Activated T-cell treated with anti-CD3 and anti-CD28 coated beads for 4 hours (primary cell): ENCODE measurements around the gene BCL11A.

Experiments used
- DNase-seq: peaks from one replicate; pipeline ENCODE4 v3.0.0-alpha.2; 2020

The BCL11A gene

DNA sequence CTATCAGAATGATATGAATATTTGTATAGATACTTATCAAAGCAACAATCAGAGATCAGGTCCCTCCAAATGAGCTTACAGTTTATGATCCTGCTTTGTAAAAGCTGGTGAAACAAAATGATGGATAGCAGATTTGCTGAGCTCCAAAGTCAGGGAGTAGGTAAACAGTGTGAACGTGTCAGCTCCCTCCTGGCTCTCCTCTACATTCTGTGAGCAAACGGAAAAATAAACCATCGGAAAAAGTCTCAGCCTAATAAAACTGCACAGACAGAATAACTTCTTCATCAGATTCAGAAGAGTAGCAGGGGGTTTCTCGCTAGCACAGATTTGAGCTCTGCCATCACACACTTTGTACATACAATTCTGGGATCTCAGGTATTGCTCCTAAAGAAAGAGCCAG is 51.3 kb downstream of the BCL11A start:
- DNase-seq = no peak

DNA sequence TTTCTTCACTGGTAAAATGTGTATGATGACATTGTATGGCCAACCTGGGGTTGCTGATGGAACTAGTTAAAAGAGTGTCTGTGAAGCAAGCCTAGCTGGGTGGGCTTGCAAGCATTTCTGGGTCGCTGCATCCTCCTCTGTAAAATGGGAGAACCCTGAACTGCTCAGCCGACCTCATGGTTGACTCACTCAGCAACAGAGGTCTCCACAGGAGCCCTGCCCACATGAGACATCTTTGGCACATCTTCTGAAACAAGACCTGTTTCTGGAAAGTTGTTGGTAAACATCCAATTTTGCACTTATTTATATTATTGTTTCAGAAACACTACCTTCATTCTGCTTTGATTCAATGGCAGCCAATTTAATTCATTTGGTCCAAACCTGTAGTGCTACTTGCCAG is 52.6 kb downstream of the BCL11A start:
- no peak for DNase-seq

DNA sequence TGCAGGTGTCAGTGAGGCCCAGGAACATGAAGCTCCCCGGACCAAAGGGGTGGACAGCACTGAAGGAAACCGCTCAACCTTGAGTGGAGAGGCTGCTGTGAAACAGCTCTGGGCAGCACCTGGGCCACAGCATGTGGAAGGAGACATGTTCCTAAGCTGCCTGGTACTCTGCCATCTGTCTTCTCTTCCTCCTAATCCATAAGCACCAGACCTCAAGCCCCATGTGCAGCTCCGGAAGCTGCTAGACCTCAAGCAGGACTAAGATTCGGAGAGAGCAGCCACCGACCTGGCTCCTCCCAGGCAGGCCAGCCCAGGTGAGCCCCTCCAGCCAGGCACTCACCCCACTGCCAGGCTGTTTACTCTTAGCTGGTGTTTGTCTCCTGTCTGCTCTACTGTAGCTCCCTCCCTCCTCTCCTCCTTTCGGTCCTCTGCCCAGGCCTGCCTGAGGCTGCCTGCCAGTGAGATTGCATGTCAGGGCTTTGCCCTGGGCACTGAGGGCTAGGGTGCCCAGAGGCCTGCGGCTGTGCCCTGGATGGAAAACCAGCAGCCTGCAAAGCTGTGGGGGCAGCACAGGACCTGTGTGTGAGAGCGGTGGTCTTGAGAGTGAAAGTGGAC is 53.7 kb downstream of the BCL11A start:
- DNase-seq = no peak

DNA sequence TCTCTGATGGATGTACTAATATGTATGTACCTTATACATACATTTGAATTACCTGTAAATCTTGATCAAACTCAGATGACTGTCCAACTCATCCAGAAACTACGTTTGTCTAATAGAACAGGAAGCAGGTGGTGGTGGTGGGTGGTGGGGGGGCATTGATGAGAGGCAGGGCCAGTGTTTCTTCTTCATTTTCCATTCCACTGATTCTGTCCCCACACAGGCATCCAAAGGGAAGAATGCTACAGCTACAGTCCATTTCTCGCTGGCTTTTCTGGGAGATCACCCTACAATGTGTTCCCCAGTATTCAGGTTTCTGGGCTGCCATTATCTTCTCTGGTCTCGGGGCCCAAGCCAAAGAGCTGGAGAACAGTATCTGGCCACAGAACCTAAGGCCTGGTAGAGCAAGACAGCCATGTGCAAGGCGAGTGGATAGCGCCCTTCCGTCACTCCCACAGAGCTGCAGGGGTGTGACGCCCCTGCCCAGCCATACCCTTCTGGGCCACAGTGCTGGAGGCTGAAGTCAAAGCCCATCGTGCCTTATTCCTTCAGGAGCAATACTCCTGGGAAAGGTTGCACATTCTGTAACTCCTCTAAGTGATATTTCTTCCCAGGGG is 54.5 kb downstream of the BCL11A start:
- no peak for DNase-seq

DNA sequence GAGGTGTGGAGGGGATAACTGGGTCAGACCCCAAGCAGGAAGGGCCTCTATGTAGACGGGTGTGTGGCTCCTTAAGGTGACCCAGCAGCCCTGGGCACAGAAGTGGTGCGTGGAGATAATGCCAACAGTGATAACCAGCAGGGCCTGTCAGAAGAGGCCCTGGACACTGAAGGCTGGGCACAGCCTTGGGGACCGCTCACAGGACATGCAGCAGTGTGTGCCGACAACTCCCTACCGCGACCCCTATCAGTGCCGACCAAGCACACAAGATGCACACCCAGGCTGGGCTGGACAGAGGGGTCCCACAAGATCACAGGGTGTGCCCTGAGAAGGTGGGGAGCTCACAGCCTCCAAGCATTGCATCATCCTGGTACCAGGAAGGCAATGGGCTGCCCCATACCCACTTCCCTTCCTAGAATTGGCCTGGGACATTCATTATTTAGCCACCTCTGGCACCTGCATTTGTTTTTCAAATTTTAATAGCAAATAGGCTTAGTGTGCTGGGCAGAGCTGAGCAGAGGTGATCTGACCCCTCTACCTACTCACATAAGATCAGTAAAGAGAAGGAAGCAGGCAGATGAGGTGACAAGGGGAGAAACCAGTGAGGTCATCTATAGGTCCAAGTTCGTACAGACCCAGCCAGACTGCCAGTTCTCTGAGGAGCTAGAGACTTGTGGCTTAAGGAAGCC is 55.2 kb downstream of the BCL11A start:
- DNase-seq = no peak

DNA sequence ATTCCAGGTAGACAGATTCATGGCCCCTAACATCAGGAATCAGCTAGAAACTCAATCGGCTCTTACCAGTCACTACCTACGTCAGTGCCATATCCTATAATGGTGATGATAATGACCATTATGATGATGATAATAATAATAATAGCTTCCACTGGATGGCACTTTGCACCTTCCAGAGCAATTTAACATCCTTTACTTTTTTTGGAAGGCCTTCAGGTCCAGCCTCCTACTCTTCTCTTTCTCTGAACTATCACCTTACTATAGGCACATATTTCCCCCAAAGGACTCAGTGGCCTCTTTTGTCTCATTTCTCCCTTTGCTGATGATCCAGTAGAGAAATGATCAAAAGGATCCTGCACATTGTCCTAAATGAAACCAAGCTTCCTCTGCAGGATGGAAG is 56.0 kb downstream of the BCL11A start:
- DNase-seq = no peak

DNA sequence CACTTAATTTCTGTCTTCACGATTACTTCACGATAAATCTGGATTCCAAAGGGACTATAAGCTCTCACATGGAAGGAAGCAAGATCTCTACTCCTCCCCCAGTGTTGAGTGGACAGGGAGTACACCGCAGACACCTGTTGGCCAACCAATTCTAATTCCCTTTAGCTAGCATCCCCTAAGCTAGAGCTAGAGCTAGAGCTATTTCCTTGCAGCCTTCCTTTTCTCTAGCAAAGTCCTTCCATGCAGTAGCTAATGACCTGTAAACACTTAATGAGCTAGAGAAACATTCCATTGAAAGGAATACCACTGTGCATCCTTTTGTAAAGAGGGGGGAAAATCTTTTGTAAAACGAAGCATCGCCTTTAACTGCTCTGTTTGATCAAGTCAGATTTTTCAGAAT is 56.5 kb downstream of the BCL11A start:
- DNase-seq = no peak

DNA sequence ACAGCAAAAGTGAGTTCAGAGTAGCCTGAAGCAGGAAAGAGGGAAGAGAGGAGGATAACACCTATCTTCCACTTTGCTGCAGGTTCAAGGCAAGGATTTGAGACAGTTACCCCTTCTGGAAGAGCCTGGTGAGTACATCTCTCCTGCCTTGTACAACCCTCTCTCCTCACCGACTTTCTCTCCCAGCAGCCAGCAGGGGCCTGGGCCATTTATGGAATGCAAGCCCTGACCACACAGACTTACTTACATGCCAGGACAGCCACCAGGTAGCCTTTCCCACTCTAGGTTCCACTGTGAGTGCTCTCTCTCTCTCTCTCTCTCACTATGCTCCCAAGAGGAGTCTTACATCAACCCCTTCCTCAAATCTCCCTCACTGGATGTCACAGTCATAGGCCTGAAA is 57.0 kb downstream of the BCL11A start:
- no peak for DNase-seq

DNA sequence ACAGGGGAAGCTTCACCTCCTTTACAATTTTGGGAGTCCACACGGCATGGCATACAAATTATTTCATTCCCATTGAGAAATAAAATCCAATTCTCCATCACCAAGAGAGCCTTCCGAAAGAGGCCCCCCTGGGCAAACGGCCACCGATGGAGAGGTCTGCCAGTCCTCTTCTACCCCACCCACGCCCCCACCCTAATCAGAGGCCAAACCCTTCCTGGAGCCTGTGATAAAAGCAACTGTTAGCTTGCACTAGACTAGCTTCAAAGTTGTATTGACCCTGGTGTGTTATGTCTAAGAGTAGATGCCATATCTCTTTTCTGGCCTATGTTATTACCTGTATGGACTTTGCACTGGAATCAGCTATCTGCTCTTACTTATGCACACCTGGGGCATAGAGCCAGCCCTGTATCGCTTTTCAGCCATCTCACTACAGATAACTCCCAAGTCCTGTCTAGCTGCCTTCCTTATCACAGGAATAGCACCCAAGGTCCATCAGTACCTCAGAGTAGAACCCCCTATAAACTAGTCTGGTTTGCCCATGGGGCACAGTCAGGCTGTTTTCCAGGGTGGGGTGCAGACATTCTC is 58.3 kb downstream of the BCL11A start:
- no peak for DNase-seq

DNA sequence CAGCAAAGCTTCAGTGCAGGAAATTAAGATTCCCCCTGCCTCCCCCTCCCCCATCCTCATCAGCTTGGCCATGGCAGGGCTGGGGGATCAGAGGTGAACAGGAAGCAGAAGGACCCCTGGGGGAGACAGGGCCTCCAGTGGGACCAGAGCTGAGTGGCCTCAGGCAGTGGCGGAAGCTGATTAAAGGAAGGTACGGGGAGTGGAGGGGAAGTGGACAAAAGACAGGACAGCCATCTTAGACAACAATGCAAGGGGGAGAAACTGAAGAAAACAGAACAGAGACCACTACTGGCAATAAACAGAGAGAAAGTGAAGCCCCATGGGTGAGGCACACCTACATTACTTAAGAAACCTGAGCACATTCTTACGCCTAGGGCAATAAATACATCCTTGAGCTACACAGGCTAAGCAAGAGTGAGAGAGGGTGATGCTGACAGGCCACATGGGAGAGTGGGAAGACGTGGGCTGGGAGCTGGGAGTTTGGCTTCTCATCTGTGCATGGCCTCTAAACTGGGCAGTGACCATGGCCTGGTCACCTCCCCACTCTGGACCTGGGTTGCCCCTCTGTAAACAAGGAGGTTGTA is 59.6 kb downstream of the BCL11A start:
- no peak for DNase-seq

DNA sequence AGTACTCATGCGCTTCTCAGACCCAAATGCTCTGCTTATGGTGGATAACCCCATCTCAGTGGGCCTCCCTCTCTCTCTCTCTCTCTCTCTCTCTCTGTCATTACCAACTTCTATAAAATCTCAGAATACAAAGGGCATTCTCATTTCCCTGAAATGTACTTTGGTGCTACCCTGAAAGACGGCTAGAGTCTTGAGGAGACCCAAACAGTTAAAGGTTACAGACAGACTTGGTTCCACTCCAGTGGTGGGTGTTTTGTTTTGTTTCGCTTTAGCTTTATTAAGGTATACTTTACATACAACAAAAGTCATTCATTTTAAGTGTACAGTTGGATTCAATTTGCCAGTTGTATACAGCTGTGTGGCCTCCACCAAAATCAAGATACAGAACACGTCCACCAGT is 60.9 kb downstream of the BCL11A start:
- DNase-seq = no peak

DNA sequence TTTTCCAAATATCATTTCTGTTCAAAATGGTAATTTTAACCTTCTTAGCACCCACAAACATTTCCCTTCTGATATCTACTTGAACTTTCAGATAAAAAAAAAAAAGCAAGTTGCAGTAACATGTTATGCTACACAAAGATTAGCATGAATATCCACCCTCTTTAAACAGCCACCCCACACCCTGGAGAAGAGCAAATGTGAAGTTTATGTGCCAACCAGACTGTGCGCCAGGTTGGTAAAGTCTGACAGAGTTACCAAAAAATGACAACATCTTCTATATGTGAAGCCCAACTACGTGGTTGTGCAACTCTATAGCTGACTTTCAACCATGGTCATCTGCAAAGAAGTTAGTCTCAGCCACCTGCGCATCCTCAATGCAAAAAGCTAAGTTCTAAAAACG is 62.6 kb downstream of the BCL11A start:
- no peak for DNase-seq

DNA sequence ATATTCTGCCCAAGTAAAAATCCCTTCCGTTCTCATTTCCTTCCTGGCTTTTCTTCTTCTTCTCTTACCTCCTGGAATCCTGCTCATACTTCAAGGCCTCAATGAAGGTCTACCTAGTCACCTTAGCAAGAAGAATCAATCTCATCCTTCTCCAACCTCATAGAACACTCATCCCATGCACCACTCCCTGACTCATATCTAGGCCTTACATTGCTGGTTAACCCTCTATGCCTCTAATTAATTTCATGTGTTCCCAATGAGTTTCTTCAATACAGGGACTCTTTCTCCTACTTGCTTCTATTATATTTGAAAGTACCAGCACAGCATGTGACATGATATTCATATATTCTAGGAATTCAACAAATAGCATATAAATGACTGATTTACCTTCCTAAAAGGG is 63.0 kb downstream of the BCL11A start:
- no peak for DNase-seq

DNA sequence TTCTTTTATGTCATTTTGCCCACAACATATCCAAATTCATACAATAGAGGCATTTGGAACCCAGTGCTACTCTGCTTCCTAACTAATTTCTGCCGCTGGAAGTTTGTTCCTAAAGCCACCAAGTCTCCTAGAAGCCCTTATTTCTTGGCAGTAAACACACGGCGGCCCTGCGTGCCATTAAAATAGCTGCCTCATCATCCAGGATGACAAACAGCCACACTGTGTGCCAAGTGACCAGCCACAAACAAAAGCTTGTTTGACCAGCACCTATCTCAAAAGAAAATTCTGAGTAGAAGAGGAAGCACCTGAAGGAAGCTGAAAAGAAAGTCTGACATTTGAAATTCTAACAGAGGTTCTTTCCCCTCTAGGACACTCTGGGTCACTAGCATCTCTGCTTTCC is 64.2 kb downstream of the BCL11A start:
- no peak for DNase-seq

DNA sequence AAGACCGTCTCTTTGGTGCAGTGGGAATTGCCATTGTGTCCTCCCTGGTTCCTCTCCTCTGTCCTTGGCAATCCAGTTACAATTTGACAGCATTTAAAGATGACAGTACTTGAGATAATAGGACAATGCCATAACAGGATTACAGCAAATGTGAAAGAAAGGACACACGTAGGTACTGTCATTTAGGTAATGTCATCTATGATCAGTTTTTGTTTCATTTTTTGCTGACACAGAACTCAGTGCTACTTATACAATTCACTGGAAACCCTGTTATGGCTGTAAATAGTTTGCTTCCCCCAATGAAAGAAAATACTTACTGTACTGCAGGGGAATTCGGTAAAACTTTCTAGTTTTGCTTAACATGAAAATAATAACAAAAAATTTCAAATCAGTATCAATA is 65.2 kb downstream of the BCL11A start:
- DNase-seq = no peak

DNA sequence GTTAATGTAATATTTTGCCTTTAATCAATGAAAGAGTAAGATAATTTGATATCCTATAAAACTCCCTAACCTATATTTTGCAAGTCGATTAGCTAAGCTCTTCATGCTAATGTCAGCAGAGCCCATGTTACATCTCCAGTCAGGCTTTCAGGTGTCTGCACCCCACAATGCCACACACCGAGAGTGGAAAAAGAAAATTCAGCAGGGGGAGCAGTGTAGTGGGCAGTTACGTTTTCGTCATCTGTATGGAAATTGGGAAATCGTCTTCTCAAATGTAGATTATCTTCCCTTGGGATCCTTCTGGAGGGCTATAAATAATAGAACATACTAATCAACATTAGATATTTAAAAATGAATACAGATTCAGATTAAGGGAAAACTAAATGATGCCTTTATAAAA is 66.3 kb downstream of the BCL11A start:
- no peak for DNase-seq

DNA sequence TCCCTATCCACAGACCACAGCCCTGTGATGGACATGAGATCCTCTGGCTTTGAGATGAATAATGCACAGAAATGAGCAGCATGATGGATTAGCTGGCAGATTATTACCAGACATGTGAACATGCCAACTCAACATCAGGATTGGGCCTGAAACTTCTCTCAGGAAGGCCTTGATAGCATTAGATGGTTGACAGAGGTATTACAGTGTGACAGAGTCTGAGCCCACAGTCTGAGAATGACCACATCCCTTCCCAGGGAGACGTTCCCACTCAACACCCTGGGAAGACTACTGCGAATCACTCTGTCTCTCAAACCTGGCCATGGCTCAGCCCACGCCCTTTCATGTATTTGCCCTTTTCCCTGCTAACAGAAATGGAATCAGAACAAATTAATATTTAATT is 66.9 kb downstream of the BCL11A start:
- DNase-seq = no peak

DNA sequence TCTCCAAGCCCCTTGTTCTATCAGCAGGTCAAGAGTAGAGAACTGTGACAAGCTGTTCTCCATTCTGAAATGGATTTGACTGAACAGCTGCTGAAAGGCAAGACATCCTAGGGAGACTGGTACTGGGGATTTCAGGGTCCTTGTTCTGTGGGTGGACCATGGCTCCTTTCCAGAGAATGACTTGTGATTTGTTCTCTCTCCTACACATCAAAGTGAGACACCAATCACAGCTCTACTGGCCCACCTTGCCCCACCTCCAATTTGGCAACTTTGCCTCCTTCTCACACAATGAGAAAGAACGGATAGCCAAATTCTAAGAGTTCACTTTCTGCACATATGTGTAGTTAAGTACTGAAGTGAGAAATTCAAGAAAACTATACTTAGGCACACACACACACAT is 67.4 kb downstream of the BCL11A start:
- DNase-seq = no peak

DNA sequence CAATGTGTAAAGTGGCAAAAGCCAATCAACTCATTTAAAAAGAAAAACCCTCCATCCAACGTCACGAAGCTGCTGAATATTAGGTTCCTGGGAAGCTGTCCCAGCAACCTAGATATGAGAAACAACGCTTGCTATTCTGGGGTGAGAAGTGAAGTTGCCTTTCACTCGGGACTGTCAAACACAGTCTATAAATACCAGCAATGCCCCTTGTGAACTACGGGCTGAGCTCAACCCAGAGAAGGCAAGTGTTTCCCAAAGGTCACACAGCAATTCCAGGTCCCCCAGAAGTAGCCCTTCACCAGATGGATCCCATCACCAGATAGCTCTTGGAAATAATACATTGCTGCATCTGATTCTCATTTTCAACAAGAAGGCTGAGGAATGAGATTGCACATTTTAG is 67.9 kb downstream of the BCL11A start:
- no peak for DNase-seq

DNA sequence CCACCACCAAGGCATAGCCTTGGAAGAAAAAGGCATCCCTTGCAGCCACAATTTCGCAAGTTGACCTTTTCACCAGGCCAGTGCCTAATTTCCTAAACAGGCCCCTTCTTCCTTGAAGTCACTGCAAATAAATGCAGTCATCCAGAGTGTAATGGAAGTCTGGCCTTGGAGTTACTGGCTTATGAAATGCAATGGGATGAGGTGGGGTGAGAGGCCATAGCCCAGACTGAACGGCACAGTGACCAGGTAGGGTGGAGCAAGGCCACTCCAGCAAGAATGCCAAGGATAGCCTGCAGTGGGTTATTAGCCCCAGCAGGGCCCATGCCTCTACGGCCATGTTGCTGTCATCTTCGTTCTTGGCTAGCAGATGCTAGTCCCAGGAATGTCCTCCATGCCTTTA is 68.4 kb downstream of the BCL11A start:
- DNase-seq = no peak

DNA sequence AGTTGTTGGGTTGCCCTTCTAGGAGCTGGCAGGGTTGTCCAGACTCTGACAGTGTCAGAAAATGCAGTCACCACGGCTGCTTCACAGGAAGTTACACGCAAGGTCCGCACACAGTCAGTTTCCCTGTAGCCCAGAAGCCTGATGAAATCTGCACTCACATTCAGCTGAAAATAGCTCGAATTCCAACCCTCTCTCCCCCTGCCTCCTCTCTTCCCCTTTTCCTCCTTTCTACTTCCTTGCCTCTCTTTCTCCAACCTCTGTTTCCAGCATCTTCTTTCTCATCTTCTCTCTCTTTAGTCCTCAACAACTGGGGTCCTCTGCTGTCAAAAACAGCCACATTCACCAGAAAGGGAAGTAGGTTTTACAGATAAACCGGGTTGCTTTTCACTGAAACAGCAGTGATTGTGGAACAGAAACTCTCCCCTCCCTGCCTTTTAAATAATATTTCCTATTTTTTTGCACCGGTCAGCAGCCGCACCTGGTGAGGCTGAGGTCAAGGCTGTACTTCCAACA is 69.3 kb downstream of the BCL11A start:
- DNase-seq = no peak

DNA sequence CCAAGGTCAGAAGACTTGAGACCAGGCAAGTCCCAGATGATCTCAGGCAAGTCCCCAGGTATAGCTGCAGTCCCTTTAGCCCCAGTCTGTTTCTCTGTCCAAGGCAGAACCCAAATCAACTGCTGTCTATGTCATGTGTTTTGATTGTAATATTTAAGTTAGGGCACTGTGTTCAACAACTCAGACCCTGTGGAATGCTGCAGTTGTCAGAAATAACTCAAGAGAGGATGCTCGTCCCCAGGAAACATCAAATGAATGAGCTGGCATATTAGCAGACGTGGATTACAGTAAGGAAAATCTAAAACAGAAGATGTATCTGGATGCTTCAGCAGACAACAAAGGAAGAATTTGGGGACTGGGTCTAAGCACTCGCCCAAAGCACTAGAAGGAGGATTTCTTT is 70.1 kb downstream of the BCL11A start:
- DNase-seq = no peak

DNA sequence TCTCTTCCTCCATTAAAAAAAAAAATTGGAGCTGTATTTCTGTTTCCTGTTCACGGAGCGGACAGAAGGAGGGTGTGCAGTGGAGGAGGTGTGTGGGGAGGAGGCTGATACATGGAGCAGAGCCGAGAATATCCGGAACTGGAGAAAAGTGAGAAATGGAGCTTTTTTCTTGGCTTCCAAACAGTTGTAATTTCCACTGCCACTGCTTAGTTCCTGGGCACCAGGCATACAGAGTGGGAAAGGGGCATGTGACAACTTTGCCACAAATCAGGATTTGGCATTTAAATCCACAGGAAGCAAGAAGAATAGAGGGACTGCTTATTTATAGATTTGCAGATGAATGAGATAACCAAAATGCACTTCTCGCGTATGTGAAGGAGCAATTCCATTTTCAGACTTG is 71.2 kb downstream of the BCL11A start:
- DNase-seq = no peak

DNA sequence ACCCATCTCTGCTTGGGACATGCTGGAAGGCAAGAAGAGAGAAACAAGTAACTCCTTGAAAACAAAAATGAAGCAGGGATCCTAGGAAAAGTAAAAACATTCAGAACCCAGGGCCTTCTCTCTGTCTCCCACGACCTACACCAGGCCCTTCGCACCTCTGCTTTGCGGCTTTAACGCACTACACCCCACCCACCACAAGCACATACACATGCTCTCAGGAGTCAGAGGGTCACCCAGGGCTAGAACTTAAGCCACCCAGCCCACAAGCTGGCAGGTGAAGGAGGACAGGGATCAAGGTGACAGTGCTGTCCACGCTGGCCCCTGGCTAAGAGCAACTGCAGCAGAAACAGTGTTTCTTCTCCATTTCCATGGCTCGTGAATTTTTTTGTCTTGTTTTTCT is 72.2 kb downstream of the BCL11A start:
- no peak for DNase-seq
